ENCODE measurements around the gene FZD1.
"Not testable (repeated sequence)": the region's sequence is repeated elsewhere in the genome, so short reads cannot be mapped to it uniquely, and the experiment has no call there.

The FZD1 gene

GRCh38 chr7:91297939-91298338 is 33.7 kb downstream of the FZD1 start:
- no peak for DNase-seq (ENCODE audit: low read depth)

GRCh38 chr7:91299952-91300775 is 35.9 kb downstream of the FZD1 start:
- no peak for DNase-seq (ENCODE audit: low read depth)

- no peak for DNase-seq (ENCODE audit: low read depth)
Measured at GRCh38 chr7:91302794-91303193, 38.6 kb downstream of the FZD1 start.

- no peak for DNase-seq (ENCODE audit: low read depth)
Measured at GRCh38 chr7:91306266-91306665, 42.0 kb downstream of the FZD1 start.

- DNase-seq (ENCODE audit: low read depth), result no peak
Measured at GRCh38 chr7:91307467-91307866, 43.2 kb downstream of the FZD1 start.

- not testable (repeated sequence) for DNase-seq (ENCODE audit: low read depth)
Measured at GRCh38 chr7:91308191-91308590, 44.0 kb downstream of the FZD1 start.

GRCh38 chr7:91310830-91311460 is 46.7 kb downstream of the FZD1 start:
- DNase-seq (ENCODE audit: low read depth), result no peak

GRCh38 chr7:91311839-91312238 is 47.6 kb downstream of the FZD1 start:
- no peak for DNase-seq (ENCODE audit: low read depth)

GRCh38 chr7:91313113-91313512 is 48.9 kb downstream of the FZD1 start:
- no peak for DNase-seq (ENCODE audit: low read depth)

- no peak for DNase-seq (ENCODE audit: low read depth)
Measured at GRCh38 chr7:91314591-91315323, 50.5 kb downstream of the FZD1 start.

- no peak for DNase-seq (ENCODE audit: low read depth)
Measured at GRCh38 chr7:91316426-91316825, 52.2 kb downstream of the FZD1 start.

- no peak for DNase-seq (ENCODE audit: low read depth)
Measured at GRCh38 chr7:91319351-91319750, 55.1 kb downstream of the FZD1 start.

GRCh38 chr7:91320366-91321078 is 56.3 kb downstream of the FZD1 start:
- DNase-seq (ENCODE audit: low read depth), result no peak

Measured in stimulated activated CD8-positive, alpha-beta memory T cell treated with anti-CD3 and anti-CD28 coated beads, Interleukin-12 subunit alpha, Interleukin-12 subunit beta, amount 100 ng/mL, for 4 hours (primary cell).